K562 (cell line): ENCODE measurements around the gene DBP. TPM values are rescaled to one million over a fixed set of nuclear protein-coding genes. Genes with fewer than 3 reads are reported as not detected.

Experiments
- ATF2 ChIP-seq: sonication (generic); formaldehyde crosslinking; IDR thresholded peaks from 2 replicates; pipeline ENCODE4 v1.8.1; 2022; ENCODE audit warnings: missing genetic modification reagents
- CBFA2T2 ChIP-seq: fragments of 450-650 bp; conservative IDR thresholded peaks from 2 replicates; pipeline ENCODE4 v1.6.1; 2017; ENCODE audit warnings: mild to moderate bottlenecking
- CUX1 ChIP-seq: fragments of 200-800 bp; sonication (Bioruptor generic); IDR thresholded peaks from 2 replicates; pipeline ENCODE4 v1.6.1; 2016; ENCODE audit warnings: missing genetic modification characterization, missing compliant biosample characterization
- FOXK2 ChIP-seq, 2 experiments: fragments of 450-650 bp; IDR thresholded peaks in 1 of 2; conservative IDR thresholded peaks in 1 of 2; 2 replicates each; pipeline ENCODE4 v1.6.1; 2016; ENCODE audit warnings: low read depth in 2 of 2, mild to moderate bottlenecking in 1 of 2
- GATAD2A ChIP-seq: fragments of 450-650 bp; IDR thresholded peaks from 2 replicates; pipeline ENCODE4 v1.6.1; 2017
- HSF4 ChIP-seq: fragments of 250-450 bp; sonication (Bioruptor Pico); IDR thresholded peaks from 2 replicates; pipeline ENCODE4 v2.1.2; 2022; ENCODE audit warnings: mild to moderate bottlenecking, moderate library complexity, borderline replicate concordance
- NFIC ChIP-seq: fragments of 450-650 bp; IDR thresholded peaks from 2 replicates; pipeline ENCODE4 v1.6.1; 2017; ENCODE audit warnings: mild to moderate bottlenecking, inconsistent platforms
- POLR2AphosphoS5 ChIP-seq: IDR thresholded peaks from 2 replicates; pipeline ENCODE4 v1.6.1; 2011; ENCODE audit warnings: mild to moderate bottlenecking, low read depth, low read length, moderate library complexity; ENCODE audit not compliant: control insufficient read depth, insufficient read depth
- PREB ChIP-seq: sonication (generic); formaldehyde crosslinking; IDR thresholded peaks from 2 replicates; pipeline ENCODE4 v1.8.1; 2023; ENCODE audit warnings: mild to moderate bottlenecking, missing genetic modification reagents
- RAD21 ChIP-seq, 2 experiments: fragments of 250-450 bp in 1 of 2; fragments of 450-650 bp in 1 of 2; sonication (Bioruptor Pico) in 1 of 2; formaldehyde crosslinking in 1 of 2; IDR thresholded peaks in 1 of 2; conservative IDR thresholded peaks in 1 of 2; 2 replicates each; pipeline versions ENCODE4 v1.4.0 to v1.8.0; 2020 to 2022; ENCODE audit warnings: mild to moderate bottlenecking in 2 of 2, moderate library complexity in 1 of 2
- RB1 ChIP-seq: fragments of 450-650 bp; IDR thresholded peaks from 2 replicates; pipeline ENCODE4 v1.6.1; 2017; ENCODE audit warnings: low read depth, mild to moderate bottlenecking
- SIN3B ChIP-seq: fragments of 450-650 bp; IDR thresholded peaks from 2 replicates; pipeline ENCODE4 v1.6.1; 2017; ENCODE audit warnings: low read depth, mild to moderate bottlenecking, moderate library complexity
- TBL1XR1 ChIP-seq, 2 experiments: IDR thresholded peaks; 2 replicates each; pipeline ENCODE4 v1.6.1; 2012; ENCODE audit warnings: improper control_type of control experiment in 2 of 2, low read length in 2 of 2, mild to moderate bottlenecking in 1 of 2
- ZNF592 ChIP-seq: fragments of 450-650 bp; IDR thresholded peaks from 2 replicates; pipeline ENCODE4 v1.6.1; 2017; ENCODE audit warnings: antibody characterized with exemption, mild to moderate bottlenecking
- polyA plus RNA-seq, 8 experiments: library from polyadenylated mRNA; depleted of rRNA in 4 of 8; stranded (reverse) in 5 of 8; unstranded in 3 of 8; fragments of >200 nt; fragmentation: Nextera tagmentation in 2 of 8; fragmentation: Illumina TruSeq in 1 of 8; extraction: Ambion mirVana in 2 of 8; extraction: Trizol in 1 of 8; gene quantifications; 2 replicates each; pipeline versions ENCODE4 v1.2.1 to v1.2.3, GENCODE V29; 2011 to 2014; ENCODE audit warnings: inconsistent platforms in 1 of 8, missing spikeins in 1 of 8
- total RNA-seq, 7 experiments: library from RNA; depleted of rRNA in 6 of 7; stranded (reverse); fragments of >200 nt in 6 of 7; fragmentation: Illumina TruSeq in 2 of 7; extraction: Trizol in 2 of 7; gene quantifications; 2 replicates each; pipeline versions ENCODE4 v1.2.1 to v1.2.3, GENCODE V29; 2011 to 2021; ENCODE audit warnings: low replicate concordance in 1 of 7

The DBP gene
- total and polyA plus RNA-seq, 9 of the 15 experiments (the other 6 are each of a cell fraction or from before 2014, with no cell fraction given): 0.25 to 5.5 (median 1.8) TPM

- TF ChIP-seq CUX1 (CRISPR knock-in tag) (peak; percentile 76; the same call in 1 of the 2 replicates), TBL1XR1 (IDR thresholded peaks at IDR 0.05; ENCODE audit: low read length in 2 of 2) (peak; percentile 49 to 82; a peak in 3 of 4 replicates), POLR2AphosphoS5 (peak; percentile 44; the same call in 1 of the 2 replicates), GATAD2A (0 out of 2 replicates have a peak, but pooled peaks have one; percentile 37), RAD21 (CRISPR knock-in tag; conservative IDR thresholded peaks at IDR 0.05 in 1 of 2, IDR thresholded peaks at IDR 0.05 in 1 of 2) (no peak), CBFA2T2 (peak; percentile 67), ZNF592 (peak; percentile 90), PREB (CRISPR knock-in tag) (0 out of 2 replicates have a peak, but pooled peaks have one; percentile 41), NFIC (peak; percentile 63), HSF4 (0 out of 2 replicates have a peak, but pooled peaks have one; percentile 34), RB1 (no peak; the same call in 1 of the 2 replicates), ATF2 (no peak), FOXK2 (conservative IDR thresholded peaks at IDR 0.05 in 1 of 2, IDR thresholded peaks at IDR 0.05 in 1 of 2; ENCODE audit: low read depth in 2 of 2) (peak in 1 of 2 experiments; percentile 11; a peak in 1 of 4 replicates), SIN3B (no peak)
Observed at GRCh38 chr19:48633148-48634035, 3.8 kb downstream of the DBP start (continued).
